GM12865 (cell line): Measurements from ENCODE around the gene CDKL1.

Experiments
- DNase-seq: peaks from one replicate; pipeline ENCODE4 v3.0.0; 2010; ENCODE audit warnings: low read depth
- H3K4me3 ChIP-seq: 2 replicates; pipeline ENCODE4 v1.5.1; 2011; ENCODE audit warnings: mild to moderate bottlenecking, low read depth, low read length, control low read depth
- CTCF ChIP-seq: IDR thresholded peaks from 2 replicates; pipeline ENCODE4 v1.5.1; 2011; ENCODE audit warnings: low read length, control low read depth, low read depth, inconsistent platforms; ENCODE audit not compliant: insufficient read depth; ENCODE audit errors: missing control alignments

Gene CDKL1

GRCh38 chr14:50388256-50388931, 8.3 kb downstream of the CDKL1 start:
- no peak for DNase-seq
- H3K4me3 ChIP-seq, result no peak overlapping the region
- TF ChIP-seq CTCF, result no peak

GRCh38 chr14:50387548-50387947, 9.1 kb downstream of the CDKL1 start:
- H3K4me3 ChIP-seq, result no peak overlapping the region
- no peak for DNase-seq
- no peak for TF ChIP-seq CTCF

- no peak overlapping the region for H3K4me3 ChIP-seq
- DNase-seq, result no peak
- no peak for TF ChIP-seq CTCF
These were observed 13.0 kb downstream of the CDKL1 start for GRCh38 chr14:50383618-50384225.

GRCh38 chr14:50381823-50382287, 14.8 kb downstream of the CDKL1 start:
- no peak for DNase-seq
- no peak overlapping the region for H3K4me3 ChIP-seq
- TF ChIP-seq CTCF, result no peak

GRCh38 chr14:50381008-50381407, 15.7 kb downstream of the CDKL1 start:
- DNase-seq, result no peak
- TF ChIP-seq CTCF, result no peak
- H3K4me3 ChIP-seq, result no peak overlapping the region

GRCh38 chr14:50380455-50380854, 16.2 kb downstream of the CDKL1 start:
- no peak for DNase-seq
- TF ChIP-seq CTCF, result no peak
- H3K4me3 ChIP-seq, result no peak overlapping the region
